Measurements from ENCODE around the gene TAGLN. TPM values are rescaled to one million over a fixed set of nuclear protein-coding genes. Genes with fewer than 3 reads are reported as not detected.
A peak's percentile ranks its signal among the peaks of the same experiment; 100 is the strongest.

Gene TAGLN
- total RNA-seq, 2 experiments from 2014 or later, result 8.4 to 9.5 TPM

DNA sequence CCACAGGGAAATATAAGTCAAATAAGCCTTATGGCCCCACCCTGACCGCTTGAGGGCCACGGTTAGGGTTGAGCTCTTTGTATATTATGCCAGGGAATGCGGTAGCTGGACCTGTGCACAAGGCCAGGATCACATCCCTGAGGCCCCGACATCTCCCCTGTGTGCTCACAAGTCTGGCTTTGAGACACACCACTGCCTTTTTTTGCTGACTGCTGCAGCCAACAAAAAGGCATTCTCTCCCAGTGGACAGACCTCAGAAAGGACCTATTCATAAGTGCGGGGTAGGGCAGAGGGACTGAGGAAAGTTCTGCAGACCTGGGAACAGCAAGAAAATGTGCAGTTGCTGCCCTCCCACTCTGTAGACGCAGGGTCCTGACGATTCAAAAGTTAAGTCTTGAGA is 24.1 kb upstream of the TAGLN start:
- TF ChIP-seq, protein P1, sequence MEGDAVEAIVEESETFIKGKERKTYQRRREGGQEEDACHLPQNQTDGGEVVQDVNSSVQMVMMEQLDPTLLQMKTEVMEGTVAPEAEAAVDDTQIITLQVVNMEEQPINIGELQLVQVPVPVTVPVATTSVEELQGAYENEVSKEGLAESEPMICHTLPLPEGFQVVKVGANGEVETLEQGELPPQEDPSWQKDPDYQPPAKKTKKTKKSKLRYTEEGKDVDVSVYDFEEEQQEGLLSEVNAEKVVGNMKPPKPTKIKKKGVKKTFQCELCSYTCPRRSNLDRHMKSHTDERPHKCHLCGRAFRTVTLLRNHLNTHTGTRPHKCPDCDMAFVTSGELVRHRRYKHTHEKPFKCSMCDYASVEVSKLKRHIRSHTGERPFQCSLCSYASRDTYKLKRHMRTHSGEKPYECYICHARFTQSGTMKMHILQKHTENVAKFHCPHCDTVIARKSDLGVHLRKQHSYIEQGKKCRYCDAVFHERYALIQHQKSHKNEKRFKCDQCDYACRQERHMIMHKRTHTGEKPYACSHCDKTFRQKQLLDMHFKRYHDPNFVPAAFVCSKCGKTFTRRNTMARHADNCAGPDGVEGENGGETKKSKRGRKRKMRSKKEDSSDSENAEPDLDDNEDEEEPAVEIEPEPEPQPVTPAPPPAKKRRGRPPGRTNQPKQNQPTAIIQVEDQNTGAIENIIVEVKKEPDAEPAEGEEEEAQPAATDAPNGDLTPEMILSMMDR (IDR thresholded peaks at IDR 0.05), result no peak
- ChIA-PET POLR2A (interaction anchor here (0.6 to 1.3 kb wide), 2 partner anchors 31 to 1188 kb away, joined by 3 read pairs; partner anchors contain the start of gene PAFAH1B2), CTCF (interaction anchor here (1.0 kb wide), 1 partner anchor 36 kb away, joined by 3 read pairs; no protein-coding TSS in a partner anchor)
- H3K36me3 Mint-ChIP-seq (ENCODE audit: low read depth), result peaks cover 20% of the 10 kb centered on the region
- ATAC-seq (ENCODE audit: poor library complexity) (no peak), DNase-seq (no peak)
- Histone ChIP-seq H3K36me3 (ENCODE audit: insufficient read depth, low read length) (peaks cover 6% of the 10 kb centered on the region), H3K27ac (ENCODE audit: low read depth in 1 of 2, low read length in 2 of 2) (no peak overlapping the region), H3K27me3 (ENCODE audit: control insufficient read depth in 1 of 2, insufficient read depth in 2 of 2, low read length in 2 of 2) (no peaks in the 10 kb centered on the region), H3K4me1 (ENCODE audit: insufficient read depth, low read length) (peaks cover 16% of the 10 kb centered on the region), H3K9me3 (ENCODE audit: control insufficient read depth in 1 of 2, insufficient read depth in 1 of 2, low read length in 2 of 2) (no peaks in the 10 kb centered on the region), H3K4me3 (ENCODE audit: low read length) (no peak overlapping the region)
- no peak overlapping the region for H3K27ac Mint-ChIP-seq
- intact Hi-C loops (cut with DNase I, micrococcal nuclease), result loop anchor here in 1 of 2 experiments (5.0 kb wide), 1 partner anchor 33 kb away; the partner anchor contains the start of gene PAFAH1B2
- no peak overlapping the region for H3K4me3 Mint-ChIP-seq
- no peaks in the 10 kb centered on the region for H3K9me3 Mint-ChIP-seq
- H3K4me1 Mint-ChIP-seq (ENCODE audit: low read depth), result peaks cover 32% of the 10 kb centered on the region
- no peaks in the 10 kb centered on the region for H3K27me3 Mint-ChIP-seq

DNA sequence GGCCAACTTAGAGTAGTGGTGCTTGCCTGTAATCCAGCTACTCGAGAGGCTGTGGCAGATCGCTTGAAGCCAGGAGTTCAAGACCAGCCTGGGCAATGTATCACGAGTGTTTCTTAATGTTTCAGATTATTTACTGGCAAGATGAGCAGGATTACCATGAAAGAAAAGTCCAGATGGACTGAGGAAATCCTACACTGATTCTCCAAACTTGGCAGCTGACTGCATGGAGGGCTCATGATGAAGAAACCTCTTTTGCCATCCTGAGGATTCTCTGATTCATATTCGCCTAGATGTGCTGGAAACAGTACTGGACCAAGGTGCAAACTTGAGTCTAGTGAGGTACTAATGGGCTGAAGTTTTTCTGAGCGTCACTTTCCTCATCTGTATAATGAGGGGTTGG is 23.4 kb upstream of the TAGLN start:
- Histone ChIP-seq H3K27me3 (ENCODE audit: control insufficient read depth in 1 of 2, insufficient read depth in 2 of 2, low read length in 2 of 2) (no peaks in the 10 kb centered on the region), H3K36me3 (ENCODE audit: insufficient read depth, low read length) (peaks cover 3% of the 10 kb centered on the region), H3K4me1 (ENCODE audit: insufficient read depth, low read length) (peaks cover 23% of the 10 kb centered on the region), H3K27ac (ENCODE audit: low read depth in 1 of 2, low read length in 2 of 2) (no peak overlapping the region), H3K9me3 (ENCODE audit: control insufficient read depth in 1 of 2, insufficient read depth in 1 of 2, low read length in 2 of 2) (no peaks in the 10 kb centered on the region), H3K4me3 (ENCODE audit: low read length) (no peak overlapping the region)
- H3K36me3 Mint-ChIP-seq (ENCODE audit: low read depth), result peaks cover 15% of the 10 kb centered on the region
- no peak overlapping the region for H3K27ac Mint-ChIP-seq
- peak overlapping the region; percentile 45 for H3K4me3 Mint-ChIP-seq
- ChIA-PET CTCF (interaction anchor here (1.0 kb wide), 1 partner anchor 37 kb away, joined by 3 read pairs; no protein-coding TSS in a partner anchor), POLR2A (interaction anchor here (1.3 kb wide), 1 partner anchor 32 kb away, joined by 3 read pairs; the partner anchor contains the start of gene PAFAH1B2)
- no peaks in the 10 kb centered on the region for H3K9me3 Mint-ChIP-seq
- DNase-seq (no peak), ATAC-seq (ENCODE audit: poor library complexity) (no peak)
- TF ChIP-seq, protein P1 (IDR thresholded peaks at IDR 0.05), result no peak
- H3K27me3 Mint-ChIP-seq, result no peaks in the 10 kb centered on the region
- intact Hi-C loops (cut with DNase I, micrococcal nuclease), result loop anchor here in 1 of 2 experiments (5.0 kb wide), 1 partner anchor 33 kb away; the partner anchor contains the start of gene PAFAH1B2
- H3K4me1 Mint-ChIP-seq (ENCODE audit: low read depth), result peaks cover 39% of the 10 kb centered on the region

DNA sequence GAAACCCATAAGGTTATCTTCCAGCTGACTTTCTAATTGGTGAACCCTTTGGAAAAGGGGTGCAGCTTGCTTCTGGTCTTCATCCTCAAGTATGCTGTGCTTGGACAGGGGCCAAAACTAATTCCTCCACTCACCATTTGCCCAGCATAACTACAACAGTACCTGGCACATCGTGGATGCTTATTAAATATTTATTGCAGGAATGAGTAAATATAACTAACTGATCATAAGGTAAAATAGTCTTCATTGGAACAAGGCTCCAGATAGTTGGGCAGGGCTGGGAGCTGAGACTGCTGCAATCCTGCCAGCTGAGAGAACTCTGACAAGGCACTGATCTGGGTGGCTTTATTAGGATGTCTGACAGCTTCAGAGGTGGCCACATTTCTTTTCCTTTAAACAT is 23.0 kb upstream of the TAGLN start:
- Mint-ChIP-seq H3K4me1 (ENCODE audit: low read depth) (peaks cover 43% of the 10 kb centered on the region), H3K27ac (no peak overlapping the region), H3K27me3 (no peaks in the 10 kb centered on the region), H3K9me3 (no peaks in the 10 kb centered on the region), H3K36me3 (ENCODE audit: low read depth) (peaks cover 15% of the 10 kb centered on the region), H3K4me3 (peak overlapping the region; percentile 45)
- H3K36me3 ChIP-seq (ENCODE audit: insufficient read depth, low read length), result no peaks in the 10 kb centered on the region
- H3K4me1 ChIP-seq (ENCODE audit: insufficient read depth, low read length), result peaks cover 27% of the 10 kb centered on the region
- intact Hi-C loops (cut with DNase I, micrococcal nuclease), result loop anchor here in 1 of 2 experiments (5.0 kb wide), 1 partner anchor 34 kb away; the partner anchor contains the start of gene PAFAH1B2
- POLR2A ChIA-PET, result interaction anchor here (1.3 kb wide), 1 partner anchor 32 kb away, joined by 3 read pairs; the partner anchor contains the start of gene PAFAH1B2
- no peaks in the 10 kb centered on the region for H3K9me3 ChIP-seq (ENCODE audit: control insufficient read depth in 1 of 2, insufficient read depth in 1 of 2, low read length in 2 of 2)
- ATAC-seq (ENCODE audit: poor library complexity) (no peak), DNase-seq (no peak)
- H3K4me3 ChIP-seq (ENCODE audit: low read length), result no peak overlapping the region
- TF ChIP-seq, protein P1 (IDR thresholded peaks at IDR 0.05), result no peak
- CTCF ChIA-PET, result interaction anchor here (1.0 kb wide), 1 partner anchor 37 kb away, joined by 3 read pairs; no protein-coding TSS in a partner anchor
- no peak overlapping the region for H3K27ac ChIP-seq (ENCODE audit: low read depth in 1 of 2, low read length in 2 of 2)
- no peaks in the 10 kb centered on the region for H3K27me3 ChIP-seq (ENCODE audit: control insufficient read depth in 1 of 2, insufficient read depth in 2 of 2, low read length in 2 of 2)
